Ecto neural progenitor cell (in vitro differentiated cells): Measurements from ENCODE around the gene MPPED2.

Experiments used
- DNase-seq: peaks from one replicate; pipeline ENCODE4 v3.0.0-alpha.2; 2018; ENCODE audit warnings: low spot score

Gene MPPED2

DNA sequence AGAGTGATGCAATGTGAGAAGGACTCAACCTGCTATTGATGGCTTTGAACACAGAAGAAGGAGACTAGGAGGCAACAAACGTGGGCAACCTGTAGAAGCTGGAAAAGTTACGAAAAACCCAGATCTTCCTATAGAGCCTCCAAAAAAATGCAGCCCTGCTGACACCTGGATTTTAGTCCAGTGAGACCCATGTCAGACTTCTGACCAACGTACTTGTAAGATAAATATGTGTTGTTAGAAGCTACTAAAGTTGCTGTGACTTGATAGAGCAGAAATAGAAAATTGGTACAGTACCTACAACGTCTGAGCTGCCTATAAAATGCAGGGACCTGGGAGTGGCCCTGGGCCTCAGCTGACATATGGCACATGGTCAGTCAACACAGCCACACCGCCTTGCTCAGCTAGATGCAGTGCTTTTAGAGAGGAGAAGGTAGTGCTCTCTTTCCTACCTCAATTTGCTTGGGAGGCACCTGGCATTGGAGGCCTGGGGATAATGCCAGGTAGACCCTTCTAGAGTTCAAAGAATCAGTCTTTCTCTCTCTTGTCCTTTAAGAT is 165.8 kb downstream of the MPPED2 start:
- no peak for DNase-seq

DNA sequence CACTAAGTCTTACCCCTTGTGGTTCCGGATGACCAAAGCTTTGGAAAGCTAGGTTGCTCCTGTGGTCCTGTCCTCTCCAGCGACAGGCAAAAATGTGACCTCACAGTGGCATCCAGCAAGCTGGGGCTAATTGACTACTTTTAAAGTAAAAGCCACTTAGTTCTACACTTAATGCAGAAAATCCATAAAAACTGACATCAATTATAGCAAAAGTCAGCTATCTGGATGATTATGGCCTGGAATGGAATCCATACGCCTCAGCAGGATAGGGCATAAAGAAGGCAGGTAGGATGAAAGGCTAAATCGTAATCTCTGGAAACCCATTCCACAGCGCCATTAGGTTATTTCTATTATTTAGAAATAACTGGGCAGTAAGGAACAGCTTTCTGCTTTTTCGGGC is 171.3 kb downstream of the MPPED2 start:
- DNase-seq = no peak

DNA sequence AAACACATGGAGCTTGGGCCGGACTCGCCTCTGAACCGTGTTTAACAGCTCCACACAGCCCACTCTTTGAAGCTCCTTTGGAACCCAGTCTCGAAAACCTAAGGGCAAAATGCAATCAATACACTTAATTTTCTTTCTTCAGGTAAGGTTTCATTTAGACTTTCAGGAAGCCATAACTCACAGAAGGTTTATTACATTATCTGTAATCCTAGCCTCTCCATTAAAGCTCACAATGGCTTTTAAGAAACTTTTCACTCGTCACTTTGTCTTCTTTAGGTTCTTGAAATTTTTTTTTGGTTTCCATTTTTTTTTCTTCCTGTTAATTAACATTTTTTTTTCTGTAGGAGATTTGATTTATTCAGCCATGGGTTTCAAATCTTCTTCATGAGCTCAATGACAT is 171.9 kb downstream of the MPPED2 start:
- DNase-seq = no peak

DNA sequence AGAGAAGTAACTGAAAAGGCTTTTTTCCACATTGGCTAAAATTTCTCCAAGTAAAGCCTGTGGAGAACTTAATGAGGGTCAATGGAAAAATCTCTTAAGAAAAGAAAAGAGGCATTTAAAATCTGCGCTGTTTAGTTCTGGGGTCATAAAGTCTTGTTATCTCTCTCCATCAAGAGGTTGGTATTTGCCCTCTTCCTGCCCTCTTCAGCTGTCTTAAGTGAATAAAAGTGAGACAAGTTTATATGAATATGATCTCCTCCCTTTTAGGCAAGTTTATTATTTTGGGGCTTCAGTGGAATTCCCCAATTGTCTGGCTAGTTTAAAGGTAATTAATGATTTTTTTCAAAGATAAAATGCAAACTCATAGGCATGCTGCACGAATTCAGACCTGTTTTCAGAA is 173.6 kb downstream of the MPPED2 start:
- no peak for DNase-seq

DNA sequence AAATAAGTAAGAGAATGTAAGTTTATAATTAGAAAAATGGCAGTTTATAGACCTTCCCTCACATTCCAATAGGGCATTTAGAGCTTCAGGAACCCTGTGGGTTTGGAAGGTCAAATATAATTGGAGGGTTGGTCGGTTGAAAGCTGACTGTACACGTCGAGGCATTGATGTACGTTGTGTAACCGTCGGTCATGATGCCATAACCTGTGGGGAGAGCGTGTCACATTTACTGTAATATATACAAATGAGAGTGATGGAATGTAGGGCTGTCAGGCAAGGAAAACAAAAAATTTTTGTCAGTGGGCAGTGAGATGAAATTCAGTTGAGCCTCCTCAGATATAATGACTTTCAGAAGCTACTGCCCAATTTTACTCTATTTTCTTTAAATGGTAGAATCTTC is 174.8 kb downstream of the MPPED2 start:
- no peak for DNase-seq

DNA sequence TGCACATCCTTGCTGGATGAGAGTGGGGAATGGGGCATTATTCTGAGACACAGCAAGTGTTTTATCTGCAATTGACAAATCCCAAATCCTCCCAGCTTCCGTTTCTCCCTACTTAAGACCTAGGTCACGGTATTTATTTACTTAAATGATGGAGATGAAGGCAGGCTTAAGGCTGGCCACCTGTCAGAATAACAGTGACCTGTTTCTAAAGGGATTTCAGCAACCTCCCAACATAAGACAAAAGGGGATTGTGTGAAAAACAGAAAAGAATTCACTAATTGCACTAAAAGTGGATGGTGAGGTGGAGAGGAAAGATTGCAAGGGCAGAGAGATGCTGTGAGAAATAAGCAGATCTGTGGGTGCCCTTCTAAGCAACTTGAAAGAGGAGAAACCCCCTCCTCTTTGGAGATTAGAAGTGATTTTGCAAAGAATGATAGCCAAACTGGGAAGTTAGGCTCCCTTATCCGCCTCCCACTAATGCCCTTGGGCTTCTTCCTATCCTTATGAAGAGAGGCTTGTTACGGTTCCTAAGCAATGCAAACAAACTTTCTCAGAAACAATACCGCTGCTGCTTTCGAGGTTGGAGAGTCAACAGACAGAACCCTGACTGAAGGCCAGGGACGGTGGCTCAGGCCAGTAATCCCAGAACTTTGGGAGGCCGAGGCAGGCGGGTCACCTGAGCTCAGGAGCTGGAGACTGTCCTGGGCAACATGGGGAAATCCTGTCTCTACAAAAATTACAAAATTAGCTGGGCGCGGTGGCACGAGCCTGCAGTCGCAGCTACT is 179.0 kb downstream of the MPPED2 start:
- DNase-seq = peak; percentile 58

DNA sequence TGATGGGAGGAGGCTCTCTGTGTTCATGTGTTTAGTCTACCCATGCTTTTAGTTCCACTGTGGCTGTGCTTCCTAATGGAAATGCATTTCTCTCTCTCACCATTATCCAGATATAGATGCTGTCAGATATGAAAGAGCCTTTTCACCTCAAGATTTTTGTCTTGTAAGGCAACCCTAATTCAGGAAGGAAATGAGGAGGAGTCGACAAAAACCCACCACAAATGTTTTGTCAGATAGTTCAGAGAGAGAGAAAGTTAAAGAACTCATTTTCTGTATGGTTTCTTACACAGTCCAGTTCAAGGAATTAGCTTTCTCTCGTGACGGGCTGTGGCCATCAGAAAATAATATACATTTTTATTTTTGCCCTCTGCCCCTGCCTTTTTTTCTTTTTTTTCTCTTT is 180.8 kb downstream of the MPPED2 start:
- no peak for DNase-seq

DNA sequence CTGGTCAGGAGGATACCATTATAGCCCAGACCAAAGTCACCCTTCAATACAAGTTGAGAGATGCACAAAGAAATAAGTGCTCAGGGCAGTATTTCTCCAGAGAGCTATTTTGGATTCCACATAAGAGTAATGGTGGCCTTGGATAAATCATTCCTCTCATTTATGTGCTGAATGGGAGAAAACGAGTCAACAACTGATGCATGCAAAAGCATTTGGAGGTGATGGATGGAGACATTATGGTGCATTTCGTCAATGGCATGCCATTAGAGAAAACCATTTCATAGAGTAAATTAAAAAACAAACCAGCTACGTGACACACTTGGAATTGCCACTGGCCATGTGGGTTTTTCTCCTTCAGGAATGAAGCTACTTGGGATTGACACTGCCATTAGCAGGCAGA is 182.0 kb downstream of the MPPED2 start:
- DNase-seq = no peak

DNA sequence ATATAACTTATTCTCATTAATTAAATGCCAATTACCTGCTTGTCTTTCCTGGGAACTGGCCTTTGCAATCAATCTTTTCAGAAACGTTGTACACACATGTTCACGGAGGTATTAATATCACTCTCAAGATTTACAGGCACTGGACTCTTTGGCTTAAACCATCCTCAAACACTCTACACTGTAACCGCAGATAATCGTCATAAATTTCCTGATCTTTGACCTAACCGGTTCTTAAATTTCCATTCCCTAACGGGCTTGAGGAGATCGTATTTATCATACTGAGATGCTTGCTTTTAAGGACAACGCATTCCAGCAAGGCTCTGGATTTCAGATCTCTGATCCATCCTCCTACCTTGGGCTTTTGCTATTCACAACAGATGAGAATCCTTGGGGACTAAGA is 190.4 kb downstream of the MPPED2 start:
- no peak for DNase-seq

DNA sequence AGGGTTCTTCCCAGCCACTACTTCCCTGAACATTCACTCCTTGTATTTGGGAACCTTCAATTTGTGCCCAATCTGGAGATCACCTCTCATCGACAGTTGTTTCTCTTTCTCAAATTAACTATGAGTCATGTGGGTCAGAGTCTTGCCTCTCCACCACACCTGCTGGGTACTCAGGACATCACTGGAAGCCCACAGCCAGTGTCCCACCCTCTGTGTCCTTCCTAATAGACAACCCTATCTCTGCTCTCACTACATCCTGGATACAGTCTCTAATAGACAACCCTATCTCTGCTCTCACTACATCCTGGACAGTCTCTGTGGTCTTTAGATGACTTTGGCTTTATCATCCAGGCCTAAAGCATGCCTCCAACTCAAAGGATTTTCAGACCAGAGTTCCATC is 193.1 kb downstream of the MPPED2 start:
- DNase-seq = no peak

DNA sequence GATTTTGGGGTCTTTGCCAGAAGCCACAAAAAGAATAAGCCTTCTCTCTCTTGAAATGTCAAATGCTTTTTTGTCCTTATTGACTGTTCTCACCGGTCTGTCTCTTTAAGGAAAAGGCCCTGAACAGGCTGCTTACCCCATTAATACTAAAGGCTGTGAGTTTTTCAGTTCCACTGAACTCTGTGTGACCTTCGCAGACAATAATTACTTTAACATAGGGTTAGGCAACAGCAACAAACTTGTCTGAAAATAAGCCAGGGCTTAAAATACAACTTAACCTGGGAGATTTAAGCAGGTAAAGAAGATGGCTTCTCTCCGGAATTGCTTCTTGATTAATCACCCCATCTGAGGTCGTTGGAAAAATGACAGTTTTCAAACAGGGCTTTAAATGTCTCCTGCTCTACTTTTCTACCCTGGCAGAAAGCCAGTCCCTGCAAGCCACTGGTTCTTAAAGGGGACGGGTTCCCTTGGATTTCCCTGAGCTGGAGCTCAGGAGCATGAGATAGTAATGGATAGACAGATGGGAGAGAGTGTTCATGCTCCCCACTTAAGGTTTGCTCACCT is 193.8 kb downstream of the MPPED2 start:
- DNase-seq = no peak

DNA sequence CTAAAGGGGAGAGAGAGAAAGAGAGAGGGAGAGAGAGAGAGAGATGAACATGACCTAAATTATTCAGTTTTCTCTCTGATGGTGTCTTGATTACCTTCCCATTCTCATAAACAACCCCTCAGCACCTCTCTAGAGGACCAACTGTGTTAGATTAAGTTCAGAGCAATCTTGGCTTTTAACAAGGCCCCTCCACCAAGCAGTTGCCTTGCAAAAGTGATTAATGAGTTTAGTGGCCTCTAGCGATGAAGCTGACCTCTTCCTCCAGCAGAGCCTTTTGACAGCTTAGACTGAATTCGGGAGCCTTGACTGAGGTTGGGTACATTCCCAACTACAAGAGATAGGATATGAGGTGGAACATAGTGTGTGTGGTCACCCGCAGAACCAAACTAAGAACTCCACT is 197.2 kb downstream of the MPPED2 start:
- DNase-seq = no peak

DNA sequence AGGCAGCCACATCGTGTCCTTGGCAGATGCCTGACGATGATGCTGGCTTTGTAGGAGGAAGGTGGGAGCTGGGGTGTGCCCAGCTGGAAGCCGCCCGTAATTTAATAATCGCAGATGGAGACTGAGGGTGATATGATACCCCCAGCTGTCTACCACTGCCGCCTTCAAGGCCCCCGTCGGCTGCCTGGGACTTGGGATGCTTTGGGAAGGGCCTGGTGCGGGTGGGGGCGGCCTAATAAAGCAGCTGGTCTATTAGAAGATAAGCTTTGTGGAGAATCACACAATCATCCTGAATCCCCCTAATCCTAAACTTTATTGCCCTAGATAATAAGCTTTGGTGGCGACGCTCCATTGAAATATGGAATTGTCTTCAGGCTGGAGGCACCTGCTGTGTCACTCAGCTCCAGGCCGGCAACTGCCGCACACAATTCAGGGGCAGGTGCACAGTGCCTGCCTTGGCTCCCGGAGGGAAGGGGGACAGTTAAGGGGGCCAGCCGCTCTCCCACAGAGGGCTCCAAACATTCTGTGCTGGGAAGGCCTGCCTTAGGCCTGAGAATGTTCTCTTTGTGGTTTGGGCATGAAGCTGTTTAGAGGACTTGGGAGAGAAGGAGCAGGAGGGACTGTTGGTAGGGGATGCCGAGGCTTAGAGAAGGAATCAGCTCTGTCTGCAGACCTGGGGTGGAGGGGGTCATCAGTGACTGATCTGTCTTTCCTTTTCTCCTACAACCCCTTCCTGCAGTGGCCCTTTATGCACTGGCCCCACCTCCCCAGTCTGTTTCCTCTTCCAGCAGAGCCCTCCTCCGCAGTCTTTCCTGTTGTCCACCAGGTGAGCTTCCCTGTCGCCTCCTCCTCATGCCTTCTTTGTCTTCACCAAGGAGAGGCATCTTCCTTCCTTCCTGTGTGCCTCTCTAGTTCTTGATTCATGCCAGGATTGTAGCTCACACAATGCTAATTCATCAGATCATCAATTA is 198.0 kb downstream of the MPPED2 start:
- DNase-seq = no peak

DNA sequence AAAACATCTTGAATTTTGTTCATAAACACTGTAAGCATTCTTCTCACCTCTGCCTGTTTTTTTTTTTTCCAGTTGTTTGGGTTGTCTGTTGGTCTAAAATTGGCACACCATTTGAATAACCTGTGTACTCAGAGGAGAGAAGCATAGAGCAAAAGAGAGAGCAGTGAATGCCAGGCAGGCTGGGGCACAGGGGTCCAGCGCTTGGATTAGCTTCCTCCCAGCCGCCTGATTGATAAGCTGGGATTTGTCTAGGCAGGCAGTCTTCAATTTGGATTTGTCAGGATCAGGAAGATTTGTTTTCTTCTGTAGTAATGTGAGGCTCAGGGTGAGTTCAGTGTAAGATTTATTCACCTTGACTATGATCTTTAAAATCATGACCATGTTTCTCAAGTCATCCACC is 204.3 kb downstream of the MPPED2 start:
- DNase-seq = peak; percentile 52

DNA sequence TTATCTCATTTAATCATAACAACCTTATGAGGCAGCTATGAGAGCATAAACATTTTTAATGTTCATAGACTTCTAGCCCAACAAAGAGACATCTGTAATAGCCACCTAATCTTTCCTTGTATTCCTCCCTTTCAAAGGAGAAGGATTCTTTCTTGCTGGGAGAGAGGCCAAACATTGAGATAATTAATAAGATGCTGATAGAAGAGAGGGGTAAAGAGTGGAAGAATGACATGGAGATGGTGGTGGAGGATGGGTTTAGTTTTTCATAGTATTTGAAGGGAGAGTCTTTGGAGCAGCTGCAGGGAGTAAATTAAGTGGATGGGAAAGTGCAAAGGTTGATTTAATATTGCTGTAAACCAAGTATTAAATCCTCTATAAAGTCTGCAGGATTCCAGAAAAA is 205.3 kb downstream of the MPPED2 start:
- no peak for DNase-seq

DNA sequence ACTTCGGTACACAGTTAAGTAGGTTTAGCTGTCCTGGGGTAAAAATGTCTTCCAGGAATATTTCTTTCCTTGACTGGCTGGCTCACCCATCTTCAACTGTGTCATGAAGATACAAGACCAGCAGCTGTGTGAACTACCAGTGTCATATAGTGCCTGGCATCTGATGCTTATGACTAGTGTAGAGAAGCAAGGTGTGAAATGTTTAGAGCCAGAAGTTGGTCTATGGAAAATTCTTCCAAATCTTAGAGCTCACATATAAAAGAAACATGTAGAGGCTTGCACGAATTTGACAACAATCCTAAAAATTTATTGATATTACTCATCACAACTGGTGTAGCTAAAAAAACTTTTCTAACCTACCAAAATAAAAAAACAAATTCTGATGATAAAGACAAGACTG is 208.8 kb downstream of the MPPED2 start:
- DNase-seq = no peak

DNA sequence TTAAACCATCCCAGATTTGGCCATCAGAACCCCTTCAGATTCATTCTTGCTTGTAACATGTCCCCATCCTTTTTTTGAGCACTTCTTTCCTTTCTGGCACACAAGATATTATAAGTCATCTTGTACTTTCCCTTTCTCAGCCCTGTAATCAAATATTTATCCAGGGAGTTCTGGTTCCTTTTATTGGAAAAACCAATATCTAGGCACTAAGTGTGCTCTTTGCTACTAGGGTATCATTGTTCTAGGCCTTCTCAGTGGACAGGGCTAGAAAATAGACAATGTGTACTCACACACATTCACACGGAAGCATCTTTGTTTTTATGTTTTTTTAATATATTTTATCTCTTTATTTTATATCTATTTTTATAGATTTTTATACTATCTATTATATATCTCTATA is 216.0 kb downstream of the MPPED2 start:
- DNase-seq = no peak

DNA sequence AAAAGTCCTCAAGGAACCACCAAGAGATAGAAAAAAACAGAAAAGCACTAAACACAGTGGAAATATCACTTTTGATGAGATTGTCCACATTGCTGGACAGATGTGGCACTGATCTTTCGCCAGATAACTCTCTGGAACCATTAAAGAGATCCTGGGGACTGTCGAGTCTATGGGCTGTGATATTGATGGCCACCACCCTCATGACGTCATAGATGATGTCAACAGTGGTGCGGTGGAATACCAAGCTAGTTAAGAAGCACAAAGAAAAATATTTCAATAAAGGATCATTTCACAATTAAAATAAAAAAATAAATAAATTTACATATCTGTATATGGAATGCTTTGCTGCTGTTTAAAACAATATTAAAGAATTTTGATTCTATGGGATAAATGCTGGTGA is 217.8 kb downstream of the MPPED2 start:
- no peak for DNase-seq

DNA sequence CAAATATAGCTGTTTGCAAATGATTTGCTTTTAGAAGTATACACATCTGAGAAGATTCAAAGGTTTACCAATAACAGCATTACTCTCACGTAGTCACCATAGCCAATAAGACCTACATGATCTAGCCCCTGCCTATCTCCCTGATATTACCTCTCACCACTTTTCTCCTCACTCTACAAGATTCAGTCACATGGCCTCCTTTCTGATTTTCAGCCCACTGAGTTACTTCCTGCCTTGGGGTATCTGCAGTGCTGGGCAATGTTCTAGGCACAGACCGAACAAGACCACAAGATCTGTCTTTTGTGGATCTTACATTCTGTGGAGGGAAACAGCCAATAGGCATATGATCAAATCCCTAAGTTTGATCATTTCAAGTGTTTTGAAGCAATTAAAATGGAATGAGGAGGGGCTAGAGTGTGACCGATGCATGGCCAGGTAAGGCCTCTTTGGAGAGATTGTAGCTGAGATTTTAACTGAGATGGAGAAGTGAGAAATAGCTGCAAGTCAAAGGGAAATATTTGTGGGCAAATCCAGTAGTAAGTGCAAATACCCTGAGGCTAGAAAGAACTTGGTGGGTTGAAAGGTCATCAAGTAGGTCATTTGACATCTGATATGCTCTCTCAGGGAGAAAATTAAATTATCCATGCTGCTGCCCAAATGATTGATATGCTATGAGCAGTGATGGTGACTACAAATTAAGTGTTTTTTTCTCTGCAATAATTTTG is 220.2 kb downstream of the MPPED2 start:
- DNase-seq = no peak

DNA sequence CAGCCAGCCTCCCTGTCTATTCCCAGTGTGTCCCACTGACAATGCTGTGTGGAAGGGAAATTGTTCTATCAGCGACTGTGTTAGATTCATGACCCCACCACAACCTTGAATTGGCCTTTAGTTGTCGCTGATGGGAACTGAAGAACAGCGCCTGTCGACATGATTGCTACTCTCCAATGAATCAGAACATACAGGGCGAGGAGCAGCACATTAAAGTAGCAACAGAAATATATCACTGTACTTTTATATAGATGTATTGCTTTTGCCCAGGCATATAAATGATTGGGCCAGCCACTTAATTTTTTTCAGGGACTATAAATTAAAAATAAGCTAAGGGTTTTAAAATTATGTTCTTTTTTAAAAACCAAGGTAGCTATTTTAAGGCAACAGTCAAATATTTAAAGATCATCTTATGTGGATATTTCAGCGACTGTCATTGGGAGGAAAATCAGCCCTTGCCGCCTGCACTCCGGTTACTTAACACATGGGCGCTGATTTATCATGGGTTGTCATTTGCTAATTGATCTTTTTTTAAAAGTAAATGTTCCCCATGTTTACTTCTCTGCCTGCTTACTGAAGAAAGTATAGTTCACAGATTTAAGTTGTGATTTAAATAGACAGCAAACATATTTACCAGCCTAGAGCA is 221.2 kb downstream of the MPPED2 start:
- no peak for DNase-seq

DNA sequence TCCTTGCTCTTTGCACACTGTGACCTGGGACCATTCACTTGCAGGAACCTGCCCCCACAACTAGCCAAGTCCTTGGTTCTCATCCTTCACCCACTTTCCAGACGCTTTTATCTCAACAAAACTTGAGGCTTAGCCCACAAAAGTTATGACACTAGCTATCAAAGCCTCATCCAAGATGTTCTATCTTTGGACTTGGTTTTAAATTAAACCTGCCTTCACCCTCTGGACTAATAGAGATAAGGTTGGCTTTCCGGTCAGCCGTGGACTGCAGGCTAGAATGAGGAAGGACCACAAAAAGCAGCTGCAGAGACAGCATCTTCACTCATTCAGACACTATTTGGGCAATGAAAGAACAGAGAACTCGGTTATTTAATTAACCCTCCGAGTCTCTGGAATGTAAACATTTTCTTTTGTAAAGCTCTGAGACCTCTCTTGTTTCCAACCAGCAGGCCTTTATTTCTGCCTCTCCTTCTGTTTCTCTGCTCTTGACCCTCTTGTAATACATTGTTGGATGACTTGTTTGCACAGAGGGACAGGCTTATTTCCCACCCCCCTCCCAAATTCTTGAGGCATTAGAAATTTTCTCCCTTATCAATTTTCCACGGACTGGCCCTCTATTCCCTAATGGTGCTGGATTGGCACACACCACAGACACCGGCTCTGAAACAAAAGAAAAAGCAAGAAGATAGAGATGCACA is 221.9 kb downstream of the MPPED2 start:
- no peak for DNase-seq
